H1 (cell line): ENCODE data around the gene TBC1D23. TPM values are rescaled to one million over a fixed set of nuclear protein-coding genes. Genes with fewer than 3 reads are reported as not detected.

Source experiments
- CTCF ChIA-PET: fragments of 300-600 bp; sonication (Branson Sonifier 250); formaldehyde crosslinking; loops from one replicate; lab custom pipeline; 2021; ENCODE audit not compliant: partially characterized antibody; lab: Charles Lee
- POLR2A ChIA-PET: fragments of 300-600 bp; sonication (Branson Sonifier 250); formaldehyde crosslinking; loops from one replicate; lab custom pipeline; 2021; ENCODE audit warnings: inconsistent platforms; ENCODE audit not compliant: partially characterized antibody; lab: Charles Lee
- DNase-seq, 2 experiments: peaks; one replicate each; pipeline versions ENCODE4 v3.0.0 to v3.0.0-alpha.2; 2010 to 2022; ENCODE audit warnings: low spot score in 2 of 2, low read depth in 1 of 2, mixed read lengths in 1 of 2
- FAIRE-seq: peaks from 2 replicates; lab custom pipeline; 2011; peaks lifted over from hg19 to GRCh38; lab: Jason Lieb, UNC
- H2AFZ ChIP-seq: 2 replicates; pipeline ENCODE4 v1.8.1; 2012; ENCODE audit warnings: low read length, inconsistent platforms
- H2AK5ac ChIP-seq: 2 replicates; pipeline ENCODE4 v1.6.1; 2013; ENCODE audit warnings: low read depth, low read length
- H2BK120ac ChIP-seq: replicated peaks from 2 replicates; pipeline ENCODE3; 2013; ENCODE audit warnings: low read depth, low read length, inconsistent platforms
- H2BK12ac ChIP-seq: 2 replicates; pipeline ENCODE4 v1.6.1; 2013; ENCODE audit warnings: low read depth, low read length
- H2BK15ac ChIP-seq: 2 replicates; pipeline ENCODE4 v1.6.1; 2013; ENCODE audit warnings: low read length
- H2BK20ac ChIP-seq: 2 replicates; pipeline ENCODE4 v1.6.1; 2013; ENCODE audit warnings: low read length
- H2BK5ac ChIP-seq: 2 replicates; pipeline ENCODE4 v1.6.1; 2013; ENCODE audit warnings: low read depth, low read length
- H3K14ac ChIP-seq: 2 replicates; pipeline ENCODE4 v1.6.1; 2013; ENCODE audit warnings: inconsistent platforms; ENCODE audit not compliant: insufficient read length
- H3K18ac ChIP-seq: 2 replicates; pipeline ENCODE4 v1.6.1; 2013; ENCODE audit warnings: low read length; ENCODE audit errors: extremely low read depth
- H3K23ac ChIP-seq: 2 replicates; pipeline ENCODE4 v1.6.1; 2013; ENCODE audit warnings: inconsistent platforms; ENCODE audit not compliant: insufficient read length
- H3K23me2 ChIP-seq: 2 replicates; pipeline ENCODE4 v1.6.1; 2013; ENCODE audit warnings: low read depth, low read length
- H3K27ac ChIP-seq: 2 replicates; pipeline ENCODE4 v1.6.1; 2011; ENCODE audit warnings: low read depth, low read length, inconsistent platforms
- H3K27me3 ChIP-seq, 4 experiments: replicated peaks in 1 of 4; 1 replicate in 1 of 4; 2 replicates in 3 of 4; pipeline versions ENCODE4 v1.6.1 to v1.8.1; 2011 to 2013; ENCODE audit warnings: low read length in 3 of 4, mild to moderate bottlenecking in 3 of 4, inconsistent platforms in 2 of 4, mixed read lengths in 2 of 4, moderate library complexity in 1 of 4; ENCODE audit not compliant: control insufficient read depth in 3 of 4, insufficient read depth in 3 of 4; ENCODE audit errors: extremely low read depth in 1 of 4
- H3K36me3 ChIP-seq, 4 experiments: 2 replicates each; pipeline versions ENCODE4 v1.6.1 to v1.8.1; 2011 to 2013; ENCODE audit warnings: mild to moderate bottlenecking in 4 of 4, low read length in 3 of 4, moderate library complexity in 2 of 4, control low read depth in 1 of 4, inconsistent platforms in 1 of 4; ENCODE audit not compliant: insufficient read depth in 4 of 4, control insufficient read depth in 2 of 4
- H3K4ac ChIP-seq: replicated peaks from 2 replicates; pipeline ENCODE3; 2013; ENCODE audit warnings: low read length, low read depth, mixed read lengths, inconsistent platforms; ENCODE audit not compliant: insufficient read length
- H3K4me1 ChIP-seq, 4 experiments: replicated peaks in 1 of 4; 1 replicate in 1 of 4; 2 replicates in 3 of 4; pipeline versions ENCODE4 v1.6.1 to v1.8.1; 2011 to 2013; ENCODE audit warnings: low read length in 3 of 4, inconsistent platforms in 2 of 4, mixed read lengths in 1 of 4; ENCODE audit not compliant: insufficient read depth in 4 of 4, control insufficient read depth in 3 of 4
- H3K4me2 ChIP-seq, 2 experiments: 2 replicates each; pipeline versions ENCODE4 v1.6.1 to v1.8.1; 2011 to 2013; ENCODE audit warnings: low read depth in 2 of 2, low read length in 2 of 2, control low read depth in 1 of 2, inconsistent platforms in 1 of 2, mild to moderate bottlenecking in 1 of 2; ENCODE audit not compliant: insufficient read depth in 1 of 2
- H3K4me3 ChIP-seq, 4 experiments: fragments of 200-600, 300-600 bp in 1 of 4; sonication (generic), shearing (Covaris generic), sonication (Bioruptor Twin) in 1 of 4; 2 replicates each; pipeline versions ENCODE4 v1.5.1 to v1.8.1; 2011 to 2016; ENCODE audit warnings: low read length in 4 of 4, low read depth in 3 of 4, control low read depth in 2 of 4, inconsistent platforms in 2 of 4, mild to moderate bottlenecking in 2 of 4, mixed read lengths in 1 of 4, moderate library complexity in 1 of 4; ENCODE audit not compliant: insufficient read depth in 2 of 4; ENCODE audit errors: extremely low read depth in 1 of 4
- H3K56ac ChIP-seq: replicated peaks from 2 replicates; pipeline ENCODE3; 2013; ENCODE audit warnings: low read depth, mild to moderate bottlenecking, mixed read lengths, low read length, inconsistent platforms; ENCODE audit not compliant: insufficient read length
- H3K79me1 ChIP-seq: 2 replicates; pipeline ENCODE4 v1.6.1; 2013; ENCODE audit warnings: low read depth, low read length, control low read depth
- H3K79me2 ChIP-seq, 2 experiments: 2 replicates each; pipeline versions ENCODE4 v1.6.1 to v1.8.1; 2012 to 2013; ENCODE audit warnings: low read length in 2 of 2, mild to moderate bottlenecking in 2 of 2, inconsistent platforms in 1 of 2; ENCODE audit not compliant: insufficient read depth in 2 of 2, control insufficient read depth in 1 of 2
- H3K9ac ChIP-seq, 4 experiments: replicated peaks in 1 of 4; 1 replicate in 1 of 4; 2 replicates in 3 of 4; pipeline versions ENCODE4 v1.6.1 to v1.8.1; 2011 to 2013; ENCODE audit warnings: low read depth in 3 of 4, low read length in 3 of 4, control low read depth in 2 of 4, mild to moderate bottlenecking in 2 of 4, moderate library complexity in 2 of 4, inconsistent platforms in 1 of 4; ENCODE audit errors: extremely low read depth in 1 of 4
- H3K9me3 ChIP-seq, 2 experiments: 2 replicates each; pipeline versions ENCODE4 v1.6.1 to v1.8.1; 2012 to 2013; ENCODE audit warnings: mild to moderate bottlenecking in 2 of 2, moderate library complexity in 2 of 2, control low read depth in 1 of 2, inconsistent platforms in 1 of 2, low read depth in 1 of 2, low read length in 1 of 2, mixed read lengths in 1 of 2; ENCODE audit not compliant: insufficient read depth in 2 of 2
- H4K20me1 ChIP-seq, 2 experiments: replicated peaks in 1 of 2; 2 replicates each; pipeline versions ENCODE3 to v1.8.1; 2011 to 2013; ENCODE audit warnings: inconsistent platforms in 2 of 2, low read length in 2 of 2, mild to moderate bottlenecking in 1 of 2; ENCODE audit not compliant: insufficient read depth in 2 of 2, control insufficient read depth in 1 of 2
- H4K5ac ChIP-seq: 2 replicates; pipeline ENCODE4 v1.6.1; 2013; ENCODE audit warnings: low read length, low read depth, mixed read lengths, inconsistent platforms; ENCODE audit not compliant: insufficient read length
- H4K8ac ChIP-seq: 2 replicates; pipeline ENCODE4 v1.8.0; 2013; ENCODE audit warnings: mild to moderate bottlenecking, moderate library complexity, low read length, inconsistent platforms; ENCODE audit not compliant: insufficient read depth; ENCODE audit errors: extremely low read depth
- H4K91ac ChIP-seq: replicated peaks from 2 replicates; pipeline ENCODE3; 2013; ENCODE audit warnings: low read length, mixed read lengths, inconsistent platforms; ENCODE audit not compliant: insufficient read length
- ASH2L ChIP-seq: fragments of 200-600, 300-600 bp; sonication (generic); IDR thresholded peaks from one replicate; pipeline ENCODE4 v1.7.1; 2017; ENCODE audit warnings: low read length
- CHD2 ChIP-seq: IDR thresholded peaks from 2 replicates; pipeline ENCODE4 v1.6.1; 2012; ENCODE audit warnings: low read length, improper control_type of control experiment
- EGR1 ChIP-seq: IDR thresholded peaks from 2 replicates; pipeline ENCODE4 v1.6.1; 2011; ENCODE audit warnings: low read depth, low read length, borderline replicate concordance
- FOSL1 ChIP-seq: IDR thresholded peaks from 2 replicates; pipeline ENCODE4 v1.6.1; 2011; ENCODE audit warnings: mild to moderate bottlenecking, low read depth, low read length, moderate library complexity; ENCODE audit not compliant: insufficient read depth
- JUND ChIP-seq: IDR thresholded peaks from 2 replicates; pipeline ENCODE4 v1.6.1; 2011; ENCODE audit warnings: mild to moderate bottlenecking, improper control_type of control experiment, low read length
- MAFK ChIP-seq: IDR thresholded peaks from 2 replicates; pipeline ENCODE4 v1.6.1; 2012; ENCODE audit warnings: low read depth, mild to moderate bottlenecking, improper control_type of control experiment, low read length
- POU5F1 ChIP-seq: IDR thresholded peaks from 2 replicates; pipeline ENCODE4 v1.6.1; 2011; ENCODE audit warnings: low read depth, mild to moderate bottlenecking, low read length, moderate library complexity
- SIRT6 ChIP-seq: IDR thresholded peaks from one replicate; pipeline ENCODE4 v1.7.1; 2012; ENCODE audit warnings: low read length, inconsistent platforms
- YY1 ChIP-seq: IDR thresholded peaks from 2 replicates; pipeline ENCODE4 v1.6.1; 2011; ENCODE audit warnings: low read depth, mild to moderate bottlenecking, low read length
- WGBS, 2 experiments: shearing (Covaris generic) in 1 of 2; methylation state at CpG; one replicate each; pipeline versions ENCODE4 v1.1.6 to v1.1.7; 2013 to 2015; ENCODE audit warnings: low lambda C conversion rate in 2 of 2, mixed read lengths in 2 of 2, inconsistent platforms in 1 of 2, low coverage in 1 of 2, missing lambda C conversion rate in 1 of 2; ENCODE audit not compliant: insufficient replicate concordance in 2 of 2, insufficient coverage in 1 of 2, insufficient read length in 1 of 2; ENCODE audit errors: extremely low coverage in 1 of 2, missing lambda C conversion rate in 1 of 2; 5-methylcytosine and 5-hydroxymethylcytosine counted together
- polyA plus RNA-seq, 7 experiments: library from polyadenylated mRNA; depleted of rRNA in 3 of 7; stranded (reverse) in 5 of 7; unstranded in 2 of 7; fragments of >200 nt in 5 of 7; fragments of 200-250 nt in 2 of 7; gene quantifications; 1 replicate in 5 of 7; 2 replicates in 1 of 7; 4 replicates in 1 of 7; pipeline versions ENCODE4 v1.2.1 to v1.2.3, GENCODE V29; 2011 to 2013; ENCODE audit warnings: missing spikeins in 2 of 7, mixed read lengths in 2 of 7
- total RNA-seq: library from RNA; stranded (reverse); fragmentation: NEBNext Ultra II Directional; extraction: Animal tissue kit (Norgen Biotek cat#: 25700); gene quantifications from 2 replicates; pipeline ENCODE4 v1.2.1, GENCODE V29; 2021
- TF ChIP-seq, protein P1 (sequence below): IDR thresholded peaks from 2 replicates; pipeline ENCODE4 v1.6.1; 2012; ENCODE audit warnings: inconsistent platforms
- TF ChIP-seq, protein P2 (sequence below): IDR thresholded peaks from 2 replicates; pipeline ENCODE4 v1.6.1; 2012; ENCODE audit warnings: low read length, inconsistent platforms
- TF ChIP-seq, protein P3 (sequence below): IDR thresholded peaks from 2 replicates; pipeline ENCODE4 v1.6.1; 2011; ENCODE audit warnings: low read depth, mild to moderate bottlenecking, low read length; ENCODE audit not compliant: insufficient read depth

TBC1D23 gene
- total and polyA plus RNA-seq, 2 of the 8 experiments (the other 6 are each of a cell fraction or from before 2014, with no cell fraction given): 6.4 to 29.3 TPM

DNA sequence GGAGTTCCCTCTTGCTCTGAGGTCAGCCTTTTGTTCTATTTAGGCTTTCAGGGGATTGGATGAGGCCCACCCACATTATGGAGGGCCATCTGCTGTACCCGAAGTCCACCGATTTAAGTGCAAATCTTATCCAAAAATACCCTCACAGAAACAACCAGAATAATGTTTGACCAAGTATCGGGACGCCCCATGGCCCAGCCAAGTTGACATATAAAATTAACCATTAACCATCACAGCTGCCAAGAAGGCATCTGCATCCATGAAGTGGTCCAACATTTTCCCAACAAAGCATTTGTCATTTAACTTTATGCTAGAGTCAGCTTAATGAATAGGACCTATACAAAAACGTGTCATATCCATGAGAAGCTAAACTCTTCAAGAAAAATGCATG lies 46.2 kb upstream of the TBC1D23 start:
- no peak overlapping the region for H2AFZ ChIP-seq
- H3K56ac ChIP-seq: no peak overlapping the region
- ChIA-PET POLR2A (interaction anchor here (0.6 kb wide), 1 partner anchor 171 kb away, joined by 3 read pairs; no protein-coding TSS in a partner anchor), CTCF (interaction anchor here (1.0 kb wide), 1 partner anchor 371 kb away, joined by 8 read pairs; no protein-coding TSS in a partner anchor)
- H3K23me2 ChIP-seq: no peaks in the 10 kb centered on the region; the same call in 1 of the 2 replicates
- no peak overlapping the region for H3K18ac ChIP-seq
- H2BK20ac ChIP-seq: no peak overlapping the region
- no peak overlapping the region for H2BK12ac ChIP-seq
- no peak overlapping the region for H3K4ac ChIP-seq
- DNase-seq (no peak), FAIRE-seq (no peak)
- 91% methylated on average over 5 of the region's 5 CpGs; no CpG with 5 or more reads in 1 of the 2 experiments for WGBS, 2 experiments
- H3K79me2 ChIP-seq: no peaks in the 10 kb centered on the region
- no peak overlapping the region for H3K9ac ChIP-seq
- no peak overlapping the region for H3K27ac ChIP-seq
- peaks cover 0 to 16% (median 11%) of the 10 kb centered on the region in 4 experiments; a peak in 5 of 7 replicates for H3K4me1 ChIP-seq
- no peaks in the 10 kb centered on the region for H3K36me3 ChIP-seq
- no peak overlapping the region for H2BK5ac ChIP-seq
- H4K20me1 ChIP-seq: no peaks in the 10 kb centered on the region
- no peaks in the 10 kb centered on the region; a peak in 1 of 7 replicates for H3K27me3 ChIP-seq
- no peak overlapping the region for H3K14ac ChIP-seq
- no peak overlapping the region for H2BK15ac ChIP-seq
- H3K4me2 ChIP-seq: no peak overlapping the region
- H3K4me3 ChIP-seq: no peak overlapping the region
- H3K9me3 ChIP-seq: no peaks in the 10 kb centered on the region
- no peak overlapping the region for H4K5ac ChIP-seq
- no peak overlapping the region for H4K91ac ChIP-seq
- H2BK120ac ChIP-seq: no peak overlapping the region
- H2AK5ac ChIP-seq: no peak overlapping the region
- TF ChIP-seq, protein P1, sequence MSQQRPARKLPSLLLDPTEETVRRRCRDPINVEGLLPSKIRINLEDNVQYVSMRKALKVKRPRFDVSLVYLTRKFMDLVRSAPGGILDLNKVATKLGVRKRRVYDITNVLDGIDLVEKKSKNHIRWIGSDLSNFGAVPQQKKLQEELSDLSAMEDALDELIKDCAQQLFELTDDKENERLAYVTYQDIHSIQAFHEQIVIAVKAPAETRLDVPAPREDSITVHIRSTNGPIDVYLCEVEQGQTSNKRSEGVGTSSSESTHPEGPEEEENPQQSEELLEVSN: no peak
- TF ChIP-seq, protein P2, sequence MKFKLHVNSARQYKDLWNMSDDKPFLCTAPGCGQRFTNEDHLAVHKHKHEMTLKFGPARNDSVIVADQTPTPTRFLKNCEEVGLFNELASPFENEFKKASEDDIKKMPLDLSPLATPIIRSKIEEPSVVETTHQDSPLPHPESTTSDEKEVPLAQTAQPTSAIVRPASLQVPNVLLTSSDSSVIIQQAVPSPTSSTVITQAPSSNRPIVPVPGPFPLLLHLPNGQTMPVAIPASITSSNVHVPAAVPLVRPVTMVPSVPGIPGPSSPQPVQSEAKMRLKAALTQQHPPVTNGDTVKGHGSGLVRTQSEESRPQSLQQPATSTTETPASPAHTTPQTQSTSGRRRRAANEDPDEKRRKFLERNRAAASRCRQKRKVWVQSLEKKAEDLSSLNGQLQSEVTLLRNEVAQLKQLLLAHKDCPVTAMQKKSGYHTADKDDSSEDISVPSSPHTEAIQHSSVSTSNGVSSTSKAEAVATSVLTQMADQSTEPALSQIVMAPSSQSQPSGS: no peak
- TF ChIP-seq EGR1 (no peak), MAFK (no peak), POU5F1 (no peak), SIRT6 (no peak), CHD2 (no peak), ASH2L (no peak), JUND (no peak), FOSL1 (no peak), YY1 (no peak)
- TF ChIP-seq, protein P3, sequence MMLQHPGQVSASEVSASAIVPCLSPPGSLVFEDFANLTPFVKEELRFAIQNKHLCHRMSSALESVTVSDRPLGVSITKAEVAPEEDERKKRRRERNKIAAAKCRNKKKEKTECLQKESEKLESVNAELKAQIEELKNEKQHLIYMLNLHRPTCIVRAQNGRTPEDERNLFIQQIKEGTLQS: no peak
- TF ChIP-seq, all 59 proteins: peak for 0
- no peak overlapping the region for H3K23ac ChIP-seq
- H4K8ac ChIP-seq: no peak overlapping the region
- H3K79me1 ChIP-seq: no peaks in the 10 kb centered on the region
